Keratinocyte (primary cell): ENCODE data around the gene LMBR1.

Experiments used
- EZH2 ChIP-seq: IDR thresholded peaks from one replicate; pipeline ENCODE4 v1.6.1; 2012; ENCODE audit warnings: inconsistent platforms, mild to moderate bottlenecking, low read length, moderate library complexity
- TF ChIP-seq, protein P1 (sequence below), 3 experiments: IDR thresholded peaks in 1 of 3; conservative IDR thresholded peaks in 1 of 3; optimal IDR thresholded peaks in 1 of 3; 2 replicates in 2 of 3; 3 replicates in 1 of 3; pipeline versions ENCODE3 to v1.5.1; 2011; ENCODE audit warnings: low read length in 3 of 3, mild to moderate bottlenecking in 3 of 3, moderate library complexity in 2 of 3, control low read depth in 1 of 3, inconsistent platforms in 1 of 3; ENCODE audit not compliant: insufficient read depth in 2 of 3; ENCODE audit errors: extremely low read depth in 1 of 3

GRCh38 chr7:156659203-156659602, 233.8 kb downstream of the LMBR1 start:
- TF ChIP-seq, protein P1, sequence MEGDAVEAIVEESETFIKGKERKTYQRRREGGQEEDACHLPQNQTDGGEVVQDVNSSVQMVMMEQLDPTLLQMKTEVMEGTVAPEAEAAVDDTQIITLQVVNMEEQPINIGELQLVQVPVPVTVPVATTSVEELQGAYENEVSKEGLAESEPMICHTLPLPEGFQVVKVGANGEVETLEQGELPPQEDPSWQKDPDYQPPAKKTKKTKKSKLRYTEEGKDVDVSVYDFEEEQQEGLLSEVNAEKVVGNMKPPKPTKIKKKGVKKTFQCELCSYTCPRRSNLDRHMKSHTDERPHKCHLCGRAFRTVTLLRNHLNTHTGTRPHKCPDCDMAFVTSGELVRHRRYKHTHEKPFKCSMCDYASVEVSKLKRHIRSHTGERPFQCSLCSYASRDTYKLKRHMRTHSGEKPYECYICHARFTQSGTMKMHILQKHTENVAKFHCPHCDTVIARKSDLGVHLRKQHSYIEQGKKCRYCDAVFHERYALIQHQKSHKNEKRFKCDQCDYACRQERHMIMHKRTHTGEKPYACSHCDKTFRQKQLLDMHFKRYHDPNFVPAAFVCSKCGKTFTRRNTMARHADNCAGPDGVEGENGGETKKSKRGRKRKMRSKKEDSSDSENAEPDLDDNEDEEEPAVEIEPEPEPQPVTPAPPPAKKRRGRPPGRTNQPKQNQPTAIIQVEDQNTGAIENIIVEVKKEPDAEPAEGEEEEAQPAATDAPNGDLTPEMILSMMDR (optimal IDR thresholded peaks at IDR 0.05 in 1 of 3, IDR thresholded peaks at IDR 0.05 in 1 of 3, conservative IDR thresholded peaks at IDR 0.05 in 1 of 3; ENCODE audit: extremely low read depth in 1 of 3, insufficient read depth in 2 of 3, low read length in 3 of 3) = no peak
- no peak for TF ChIP-seq EZH2
